Thoracic aorta (tissue), 2 donors: ENCODE data around the gene TCTA. TPM values are rescaled to one million over a fixed set of nuclear protein-coding genes. Genes with fewer than 3 reads are reported as not detected.

ENCODE experiments used
- ATAC-seq: fragments of 150-250 bp; one replicate; pipeline ENCODE4 v1.8.0; 2017; ENCODE audit warnings: low read depth; ENCODE audit not compliant: insufficient number of reproducible peaks, low FRiP score
- DNase-seq: peaks from one replicate; pipeline ENCODE4 v3.0.0-alpha.2; 2020; ENCODE audit warnings: low spot score
- H3K27ac ChIP-seq, 2 donors: fragments of 200-600 bp; sonication (generic); 1 replicate in 1 of 2; 2 replicates in 1 of 2; pipeline ENCODE4 v1.5.1; 2016; ENCODE audit warnings: mild to moderate bottlenecking in 2 of 2, moderate library complexity in 2 of 2
- H3K27me3 ChIP-seq: fragments of 200-600 bp; sonication (generic); replicated peaks from 2 replicates; pipeline ENCODE4 v1.6.0; 2016; ENCODE audit warnings: mild to moderate bottlenecking; ENCODE audit not compliant: insufficient read depth
- H3K36me3 ChIP-seq: fragments of 200-600 bp; sonication (generic); one replicate; pipeline ENCODE4 v1.5.1; 2016
- H3K4me1 ChIP-seq, 2 donors: fragments of 200-600 bp; sonication (generic); 1 replicate in 1 of 2; 2 replicates in 1 of 2; pipeline versions ENCODE4 v1.5.1 to v1.6.0; 2016; ENCODE audit warnings: low read depth in 2 of 2, mild to moderate bottlenecking in 1 of 2; ENCODE audit not compliant: control insufficient read depth in 1 of 2
- H3K4me3 ChIP-seq: fragments of 200-600 bp; sonication (generic); 2 replicates; pipeline ENCODE4 v1.5.1; 2016; ENCODE audit warnings: mild to moderate bottlenecking
- H3K9me3 ChIP-seq: fragments of 200-600 bp; sonication (generic); 2 replicates; pipeline ENCODE4 v1.5.1; 2016
- CTCF ChIP-seq: fragments of 200-600 bp; sonication (generic); IDR thresholded peaks from one replicate; pipeline ENCODE4 v1.5.1; 2019; ENCODE audit warnings: antibody characterized with exemption
- total RNA-seq, 2 donors: library from RNA; depleted of rRNA; stranded (reverse); fragments of >200 nt; gene quantifications; one replicate each; pipeline versions ENCODE4 v1.1.0 to v1.2.3, GENCODE V29; 2016

Gene TCTA
- total RNA-seq, 2 donors from 2014 or later = 25.7 to 32.4 TPM

GRCh38 chr3:49416867-49417266 lies 4.6 kb downstream of the TCTA start:
- Histone ChIP-seq H3K27ac (no peak overlapping the region), H3K4me3 (no peak overlapping the region), H3K4me1 (peaks cover 17 to 31% of the 10 kb centered on the region in 2 donors), H3K9me3 (no peaks in the 10 kb centered on the region), H3K27me3 (no peaks in the 10 kb centered on the region), H3K36me3 (peaks cover 6% of the 10 kb centered on the region)
- DNase-seq (no peak), ATAC-seq (no peak)
- TF ChIP-seq CTCF = no peak

GRCh38 chr3:49417516-49418120 lies 5.4 kb downstream of the TCTA start:
- ATAC-seq = no peak
- no peak for TF ChIP-seq CTCF
- H3K27ac ChIP-seq = no peak overlapping the region
- DNase-seq = no peak
- H3K36me3 ChIP-seq = peaks cover 6% of the 10 kb centered on the region
- peaks cover 19 to 31% of the 10 kb centered on the region in 2 donors for H3K4me1 ChIP-seq
- no peaks in the 10 kb centered on the region for H3K9me3 ChIP-seq
- no peaks in the 10 kb centered on the region for H3K27me3 ChIP-seq
- no peak overlapping the region for H3K4me3 ChIP-seq

- ATAC-seq = no peak
- no peak for TF ChIP-seq CTCF
- Histone ChIP-seq H3K4me1 (peaks cover 2 to 4% of the 10 kb centered on the region in 2 donors), H3K36me3 (peaks cover 13% of the 10 kb centered on the region), H3K27me3 (no peaks in the 10 kb centered on the region), H3K27ac (peak overlapping the region; percentile 6 to 59), H3K9me3 (no peaks in the 10 kb centered on the region), H3K4me3 (peak overlapping the region; percentile 63)
- DNase-seq = no peak
Measured at GRCh38 chr3:49421890-49422378, 9.7 kb downstream of the TCTA start.

- H3K4me3 ChIP-seq = peak within 1 kb of the TSS; percentile 63
- no peaks in the 10 kb centered on the region for H3K27me3 ChIP-seq
- H3K36me3 ChIP-seq = peaks cover 13% of the 10 kb centered on the region
- no peaks in the 10 kb centered on the region for H3K9me3 ChIP-seq
- DNase-seq = no peak
- ATAC-seq = no peak
- TF ChIP-seq CTCF = no peak
- H3K27ac ChIP-seq = peak within 1 kb of the TSS; percentile 6 to 59
- H3K4me1 ChIP-seq = peaks cover 0 to 4% of the 10 kb centered on the region in 2 donors
Measured at GRCh38 chr3:49422379-49423248, 10.4 kb downstream of the TCTA start, which contains the start of gene AMT. Gene AMT (minus strand): TSS chr3:49422473. CDS start chr3:49422450, 23 bp downstream.

- no peak for ATAC-seq
- no peak overlapping the region for H3K27ac ChIP-seq
- no peak for DNase-seq
- TF ChIP-seq CTCF = no peak
- no peaks in the 10 kb centered on the region for H3K9me3 ChIP-seq
- no peak overlapping the region for H3K4me3 ChIP-seq
- H3K36me3 ChIP-seq = peaks cover 10% of the 10 kb centered on the region
- H3K4me1 ChIP-seq = peaks cover 7% of the 10 kb centered on the region in 2 donors
- H3K27me3 ChIP-seq = no peaks in the 10 kb centered on the region
Measured at GRCh38 chr3:49424816-49425215, 12.6 kb downstream of the TCTA start.
